K562 (cell line): ENCODE measurements around the gene ZNF655. TPM values are rescaled to one million over a fixed set of nuclear protein-coding genes. Genes with fewer than 3 reads are reported as not detected.

Experiments
- BRD4 ChIP-seq: fragments of 200-600 bp; sonication (generic); IDR thresholded peaks from 2 replicates; pipeline ENCODE4 v1.6.1; 2017; ENCODE audit warnings: inconsistent platforms
- CBFA2T2 ChIP-seq: fragments of 450-650 bp; conservative IDR thresholded peaks from 2 replicates; pipeline ENCODE4 v1.6.1; 2017; ENCODE audit warnings: mild to moderate bottlenecking
- CXXC5 ChIP-seq: fragments of 250-450 bp; sonication (Bioruptor Pico); IDR thresholded peaks from 2 replicates; pipeline ENCODE4 v1.8.0; 2022; ENCODE audit warnings: inconsistent platforms, mild to moderate bottlenecking, moderate library complexity
- DACH1 ChIP-seq: fragments of 450-650 bp; IDR thresholded peaks from 2 replicates; pipeline ENCODE4 v1.6.1; 2018; ENCODE audit not compliant: partially characterized antibody
- E2F3 ChIP-seq: fragments of 250-450 bp; sonication (Bioruptor Pico); IDR thresholded peaks from 2 replicates; pipeline ENCODE4 v1.4.0; 2020; ENCODE audit warnings: mild to moderate bottlenecking
- ELF2 ChIP-seq: fragments of 250-450 bp; sonication (Bioruptor Pico); IDR thresholded peaks from 2 replicates; pipeline ENCODE4 v1.5.0; 2021; ENCODE audit warnings: mild to moderate bottlenecking
- NEUROD1 ChIP-seq: fragments of 150-350 bp; IDR thresholded peaks from 2 replicates; pipeline ENCODE4 v1.6.1; 2014; ENCODE audit warnings: borderline replicate concordance, low read length, low read depth; ENCODE audit not compliant: partially characterized antibody
- RBM14 ChIP-seq: fragments of 200-400 bp; formaldehyde crosslinking; IDR thresholded peaks from 2 replicates; pipeline ENCODE4 v1.6.1; 2018; ENCODE audit warnings: low read depth, mild to moderate bottlenecking, low read length, moderate library complexity, borderline replicate concordance; ENCODE audit not compliant: insufficient read depth
- RBM22 ChIP-seq: fragments of 200-400 bp; formaldehyde crosslinking; IDR thresholded peaks from 2 replicates; pipeline ENCODE4 v1.6.1; 2018; ENCODE audit warnings: low read length, low read depth; ENCODE audit not compliant: poor library complexity, severe bottlenecking
- SAP30 ChIP-seq: fragments of 200-600 bp; sonication (generic); IDR thresholded peaks from 2 replicates; pipeline ENCODE4 v1.6.1; 2012; ENCODE audit warnings: borderline replicate concordance, low read depth, mild to moderate bottlenecking, moderate library complexity, low read length, control low read depth, inconsistent platforms; ENCODE audit not compliant: insufficient read depth, poor library complexity, severe bottlenecking
- SMARCA4 ChIP-seq: fragments of 450-650 bp; IDR thresholded peaks from 2 replicates; pipeline ENCODE4 v1.6.1; 2016
- SMARCC2 ChIP-seq: fragments of 450-650 bp; IDR thresholded peaks from 2 replicates; pipeline ENCODE4 v1.6.1; 2017; ENCODE audit warnings: antibody characterized with exemption, moderate library complexity, mild to moderate bottlenecking, low read depth
- SMC3 ChIP-seq: conservative IDR thresholded peaks from 2 replicates; pipeline ENCODE4 v1.6.1; 2011; ENCODE audit warnings: low read depth, low read length, improper control_type of control experiment; ENCODE audit not compliant: insufficient read depth
- SRSF1 ChIP-seq: fragments of 200-400 bp; formaldehyde crosslinking; IDR thresholded peaks from 2 replicates; pipeline ENCODE4 v1.6.1; 2017; ENCODE audit warnings: mild to moderate bottlenecking, low read depth, low read length, moderate library complexity
- TAF15 ChIP-seq: fragments of 200-400 bp; formaldehyde crosslinking; IDR thresholded peaks from 2 replicates; pipeline ENCODE4 v1.6.1; 2017; ENCODE audit warnings: mild to moderate bottlenecking, low read depth, low read length, moderate library complexity
- TGIF2 ChIP-seq: sonication (generic); formaldehyde crosslinking; IDR thresholded peaks from 2 replicates; pipeline ENCODE4 v1.8.1; 2022; ENCODE audit warnings: mild to moderate bottlenecking, missing genetic modification reagents, moderate library complexity
- ZNF165 ChIP-seq: fragments of 250-450 bp; sonication (Bioruptor Pico); IDR thresholded peaks from 2 replicates; pipeline ENCODE4 v1.4.0; 2020; ENCODE audit warnings: borderline replicate concordance
- ZNF174 ChIP-seq: fragments of 250-450 bp; sonication (Bioruptor Pico); IDR thresholded peaks from 2 replicates; pipeline ENCODE4 v1.4.0; 2020; ENCODE audit warnings: mild to moderate bottlenecking
- ZNF175 ChIP-seq: fragments of 200-800 bp; sonication (Bioruptor generic); IDR thresholded peaks from 2 replicates; pipeline ENCODE4 v1.6.1; 2016; ENCODE audit warnings: low read depth, mild to moderate bottlenecking, missing genetic modification characterization, missing compliant biosample characterization
- ZNF184 ChIP-seq: sonication (generic); formaldehyde crosslinking; IDR thresholded peaks from 2 replicates; pipeline ENCODE4 v1.5.0; 2020; ENCODE audit warnings: missing genetic modification reagents
- polyA plus RNA-seq, 8 experiments: library from polyadenylated mRNA; depleted of rRNA in 4 of 8; stranded (reverse) in 5 of 8; unstranded in 3 of 8; fragments of >200 nt; fragmentation: Nextera tagmentation in 2 of 8; fragmentation: Illumina TruSeq in 1 of 8; extraction: Ambion mirVana in 2 of 8; extraction: Trizol in 1 of 8; gene quantifications; 2 replicates each; pipeline versions ENCODE4 v1.2.1 to v1.2.3, GENCODE V29; 2011 to 2014; ENCODE audit warnings: inconsistent platforms in 1 of 8, missing spikeins in 1 of 8
- total RNA-seq, 7 experiments: library from RNA; depleted of rRNA in 6 of 7; stranded (reverse); fragments of >200 nt in 6 of 7; fragmentation: Illumina TruSeq in 2 of 7; extraction: Trizol in 2 of 7; gene quantifications; 2 replicates each; pipeline versions ENCODE4 v1.2.1 to v1.2.3, GENCODE V29; 2011 to 2021; ENCODE audit warnings: low replicate concordance in 1 of 7
- TF ChIP-seq, protein P1 (sequence below): fragments of 250-450 bp; sonication (Bioruptor Pico); IDR thresholded peaks from 2 replicates; pipeline ENCODE4 v1.8.0; 2021; ENCODE audit warnings: moderate library complexity, mild to moderate bottlenecking, inconsistent platforms
- TF ChIP-seq, protein P2 (sequence below): sonication (generic); formaldehyde crosslinking; IDR thresholded peaks from 2 replicates; pipeline ENCODE4 v1.8.0; 2022; ENCODE audit warnings: missing genetic modification reagents, mild to moderate bottlenecking, borderline replicate concordance
- TF ChIP-seq, protein P3 (sequence below): fragments of 450-650 bp; IDR thresholded peaks from 2 replicates; pipeline ENCODE4 v1.6.1; 2017; ENCODE audit warnings: antibody characterized with exemption
- TF ChIP-seq, protein P4 (sequence below): sonication (generic); IDR thresholded peaks from 2 replicates; pipeline ENCODE4 v1.6.1; 2016

Gene ZNF655
- total and polyA plus RNA-seq, 9 of the 15 experiments (the other 6 are each of a cell fraction or from before 2014, with no cell fraction given) = 25.7 to 130 (median 95.2) TPM

DNA sequence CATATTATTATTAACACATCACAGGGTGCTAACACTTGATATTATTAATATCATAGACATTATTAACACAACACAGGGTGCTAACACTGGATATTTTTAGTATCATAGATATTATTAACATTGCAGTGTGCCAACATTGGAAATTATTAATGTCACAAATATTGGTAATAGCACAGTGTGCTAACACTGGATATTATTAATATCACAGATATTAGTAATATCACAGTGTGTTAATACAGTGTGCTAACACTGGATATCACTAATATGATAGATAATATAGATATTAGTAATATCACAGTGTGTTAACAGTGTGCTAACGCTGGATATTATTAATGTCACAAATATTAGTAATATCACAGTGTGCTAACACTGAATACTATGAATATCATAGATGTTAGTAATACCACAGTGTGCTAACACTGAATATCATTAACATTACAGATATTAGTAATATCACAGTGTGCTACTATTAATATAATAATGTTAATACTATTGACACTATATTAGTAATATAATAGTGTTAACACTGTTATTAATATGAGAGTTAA lies 38.0 kb downstream of the ZNF655 start (continued):
- TF ChIP-seq CBFA2T2 (no peak), NEUROD1 (no peak), SMARCA4 (no peak), SRSF1 (no peak), BRD4 (no peak), SMARCC2 (no peak), CXXC5 (no peak), SAP30 (no peak), ELF2 (no peak), TGIF2 (CRISPR knock-in tag) (peak; percentile 54; the same call in 1 of the 2 replicates), SMC3 (no peak), ZNF174 (CRISPR knock-in tag) (no peak), ZNF175 (CRISPR knock-in tag) (no peak), ZNF184 (CRISPR knock-in tag) (no peak), ZNF165 (CRISPR knock-in tag) (no peak), RBM22 (no peak), DACH1 (peak; percentile 95), RBM14 (no peak), TAF15 (no peak), E2F3 (CRISPR knock-in tag) (no peak)
- TF ChIP-seq, protein P1, sequence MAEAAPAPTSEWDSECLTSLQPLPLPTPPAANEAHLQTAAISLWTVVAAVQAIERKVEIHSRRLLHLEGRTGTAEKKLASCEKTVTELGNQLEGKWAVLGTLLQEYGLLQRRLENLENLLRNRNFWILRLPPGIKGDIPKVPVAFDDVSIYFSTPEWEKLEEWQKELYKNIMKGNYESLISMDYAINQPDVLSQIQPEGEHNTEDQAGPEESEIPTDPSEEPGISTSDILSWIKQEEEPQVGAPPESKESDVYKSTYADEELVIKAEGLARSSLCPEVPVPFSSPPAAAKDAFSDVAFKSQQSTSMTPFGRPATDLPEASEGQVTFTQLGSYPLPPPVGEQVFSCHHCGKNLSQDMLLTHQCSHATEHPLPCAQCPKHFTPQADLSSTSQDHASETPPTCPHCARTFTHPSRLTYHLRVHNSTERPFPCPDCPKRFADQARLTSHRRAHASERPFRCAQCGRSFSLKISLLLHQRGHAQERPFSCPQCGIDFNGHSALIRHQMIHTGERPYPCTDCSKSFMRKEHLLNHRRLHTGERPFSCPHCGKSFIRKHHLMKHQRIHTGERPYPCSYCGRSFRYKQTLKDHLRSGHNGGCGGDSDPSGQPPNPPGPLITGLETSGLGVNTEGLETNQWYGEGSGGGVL (CRISPR knock-in tag) = no peak
- TF ChIP-seq, protein P2, sequence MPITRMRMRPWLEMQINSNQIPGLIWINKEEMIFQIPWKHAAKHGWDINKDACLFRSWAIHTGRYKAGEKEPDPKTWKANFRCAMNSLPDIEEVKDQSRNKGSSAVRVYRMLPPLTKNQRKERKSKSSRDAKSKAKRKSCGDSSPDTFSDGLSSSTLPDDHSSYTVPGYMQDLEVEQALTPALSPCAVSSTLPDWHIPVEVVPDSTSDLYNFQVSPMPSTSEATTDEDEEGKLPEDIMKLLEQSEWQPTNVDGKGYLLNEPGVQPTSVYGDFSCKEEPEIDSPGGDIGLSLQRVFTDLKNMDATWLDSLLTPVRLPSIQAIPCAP (CRISPR knock-in tag) = 0 out of 2 replicates have a peak, but pooled peaks have one; percentile 15
- TF ChIP-seq, protein P3, sequence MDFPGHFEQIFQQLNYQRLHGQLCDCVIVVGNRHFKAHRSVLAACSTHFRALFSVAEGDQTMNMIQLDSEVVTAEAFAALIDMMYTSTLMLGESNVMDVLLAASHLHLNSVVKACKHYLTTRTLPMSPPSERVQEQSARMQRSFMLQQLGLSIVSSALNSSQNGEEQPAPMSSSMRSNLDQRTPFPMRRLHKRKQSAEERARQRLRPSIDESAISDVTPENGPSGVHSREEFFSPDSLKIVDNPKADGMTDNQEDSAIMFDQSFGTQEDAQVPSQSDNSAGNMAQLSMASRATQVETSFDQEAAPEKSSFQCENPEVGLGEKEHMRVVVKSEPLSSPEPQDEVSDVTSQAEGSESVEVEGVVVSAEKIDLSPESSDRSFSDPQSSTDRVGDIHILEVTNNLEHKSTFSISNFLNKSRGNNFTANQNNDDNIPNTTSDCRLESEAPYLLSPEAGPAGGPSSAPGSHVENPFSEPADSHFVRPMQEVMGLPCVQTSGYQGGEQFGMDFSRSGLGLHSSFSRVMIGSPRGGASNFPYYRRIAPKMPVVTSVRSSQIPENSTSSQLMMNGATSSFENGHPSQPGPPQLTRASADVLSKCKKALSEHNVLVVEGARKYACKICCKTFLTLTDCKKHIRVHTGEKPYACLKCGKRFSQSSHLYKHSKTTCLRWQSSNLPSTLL = no peak
- TF ChIP-seq, protein P4, sequence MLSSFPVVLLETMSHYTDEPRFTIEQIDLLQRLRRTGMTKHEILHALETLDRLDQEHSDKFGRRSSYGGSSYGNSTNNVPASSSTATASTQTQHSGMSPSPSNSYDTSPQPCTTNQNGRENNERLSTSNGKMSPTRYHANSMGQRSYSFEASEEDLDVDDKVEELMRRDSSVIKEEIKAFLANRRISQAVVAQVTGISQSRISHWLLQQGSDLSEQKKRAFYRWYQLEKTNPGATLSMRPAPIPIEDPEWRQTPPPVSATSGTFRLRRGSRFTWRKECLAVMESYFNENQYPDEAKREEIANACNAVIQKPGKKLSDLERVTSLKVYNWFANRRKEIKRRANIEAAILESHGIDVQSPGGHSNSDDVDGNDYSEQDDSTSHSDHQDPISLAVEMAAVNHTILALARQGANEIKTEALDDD = no peak
